GM18867 (cell line): Measurements from ENCODE around the gene SLC18A2.
"Not testable (repeated sequence)": the region's sequence is repeated elsewhere in the genome, so short reads cannot be mapped to it uniquely, and the experiment has no call there.

ENCODE experiments used
- ATAC-seq: cut with Tn5 transposase; IDR thresholded peaks from one replicate; pipeline ENCODE4 v1.9.1; 2021; ENCODE audit warnings: mild to moderate bottlenecking, moderate library complexity; ENCODE audit not compliant: unreplicated experiment

Gene SLC18A2

DNA sequence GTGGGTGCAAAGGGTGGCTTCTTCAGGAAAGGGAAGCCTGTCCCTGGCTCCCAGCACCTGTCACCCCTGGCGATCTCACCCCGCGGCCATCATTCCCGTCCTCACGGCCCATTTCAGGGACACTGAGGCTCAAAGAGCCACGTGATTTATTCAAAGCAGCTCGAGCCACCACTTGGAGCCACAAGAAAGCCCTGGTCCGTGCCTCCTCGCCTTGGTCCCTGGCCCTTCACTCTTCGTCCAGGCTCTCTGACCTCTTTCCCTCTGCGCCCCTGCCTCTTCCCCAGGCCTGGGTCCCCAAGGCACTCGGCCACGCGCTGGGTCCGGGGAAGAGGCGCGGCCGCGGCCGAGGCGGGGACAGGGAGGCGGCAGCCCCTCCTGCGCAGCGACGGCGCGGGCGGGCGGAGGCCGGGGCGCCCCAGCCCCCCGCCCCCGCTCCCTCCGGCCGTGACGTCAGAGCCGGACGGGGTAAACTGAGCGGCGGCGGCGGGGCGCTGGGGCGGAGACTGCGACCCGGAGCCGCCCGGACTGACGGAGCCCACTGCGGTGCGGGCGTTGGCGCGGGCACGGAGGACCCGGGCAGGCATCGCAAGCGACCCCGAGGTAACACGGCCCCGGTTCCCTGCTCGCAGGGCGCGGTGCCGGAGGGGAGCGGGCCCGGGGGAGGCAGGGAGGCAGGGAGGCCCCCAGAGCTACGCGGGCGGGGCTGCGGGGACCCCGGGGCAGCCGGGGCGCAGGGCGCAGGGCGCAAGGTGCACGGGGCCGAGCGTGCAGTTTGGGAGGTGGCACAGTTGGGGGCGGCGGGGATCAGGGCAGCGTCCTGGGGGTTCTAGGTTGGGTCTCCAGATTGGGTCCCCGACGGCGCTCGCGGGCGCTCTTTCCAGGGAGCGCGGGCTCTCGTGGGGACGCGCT, at the start of gene SLC18A2:
Gene SLC18A2, plus strand, starts transcription at position 494 of the 909 bp plus-strand sequence. CDS start 580 bp downstream, outside the sequence.
- no peak for ATAC-seq

DNA sequence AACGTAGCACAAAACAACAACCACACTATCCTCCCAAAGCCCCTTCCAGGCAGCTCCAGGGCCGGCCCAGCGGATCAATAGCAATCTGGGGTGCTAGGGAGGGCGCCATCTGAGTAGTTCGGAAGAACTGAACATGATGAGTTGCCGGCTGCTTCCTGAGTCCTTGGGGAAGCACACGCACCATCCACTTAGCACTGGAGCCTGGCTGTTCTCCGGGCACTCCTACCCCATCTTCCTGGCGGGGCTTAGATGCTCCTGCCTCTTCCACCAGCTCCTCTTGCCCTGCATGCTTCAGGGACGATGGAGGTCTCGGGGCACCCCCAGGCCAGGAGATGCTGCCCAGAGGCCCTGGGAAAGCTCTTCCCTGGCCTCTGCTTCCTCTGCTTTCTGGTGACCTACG, 43.7 kb upstream of the SLC18A2 start, which contains the start of gene KCNK18:
Gene KCNK18, plus strand, starts transcription at position 301 of the 400 bp plus-strand sequence. Its CDS starts 0 bp downstream, at position 301.
- no peak for ATAC-seq

DNA sequence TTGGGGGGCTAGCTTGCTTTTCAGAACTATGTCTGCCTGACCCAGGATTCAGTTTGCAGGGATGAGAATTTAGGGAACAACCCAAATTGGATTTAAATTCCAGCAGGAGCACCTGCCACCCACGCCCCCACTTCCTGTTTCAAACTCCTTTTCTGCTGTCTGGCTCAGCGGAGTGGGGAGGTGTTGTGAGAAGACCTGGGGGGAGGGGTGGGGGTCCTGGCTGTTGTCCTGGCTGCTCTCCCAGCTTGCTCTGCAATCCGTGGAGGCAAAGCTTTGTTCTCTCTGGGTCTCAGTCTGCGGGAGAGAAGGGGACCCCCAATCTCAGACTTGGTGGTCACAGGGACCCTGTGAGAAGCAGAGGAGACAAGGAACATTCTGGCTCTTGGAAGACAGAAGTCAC, 42.8 kb upstream of the SLC18A2 start:
- ATAC-seq: no peak

DNA sequence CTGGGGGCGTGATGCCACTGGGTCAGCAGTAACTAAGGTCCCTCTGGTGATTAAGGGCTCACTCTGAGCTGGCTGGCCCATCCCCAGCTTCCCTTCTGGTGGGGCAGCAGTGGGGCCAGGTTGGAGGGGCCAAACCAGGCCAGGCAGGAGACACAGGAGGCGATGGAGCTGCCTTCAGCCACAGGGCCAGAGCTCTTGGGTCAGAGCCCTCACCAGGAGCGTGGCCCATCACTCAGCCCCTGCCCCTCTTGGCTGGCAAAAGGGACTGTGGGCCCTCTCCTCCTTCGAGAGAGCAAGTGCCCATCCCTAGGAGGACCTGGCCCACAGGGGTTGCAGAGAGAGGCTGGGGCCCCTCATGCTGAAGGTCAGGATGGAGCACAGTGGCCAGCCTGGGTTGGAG, 39.1 kb upstream of the SLC18A2 start:
- no peak for ATAC-seq

DNA sequence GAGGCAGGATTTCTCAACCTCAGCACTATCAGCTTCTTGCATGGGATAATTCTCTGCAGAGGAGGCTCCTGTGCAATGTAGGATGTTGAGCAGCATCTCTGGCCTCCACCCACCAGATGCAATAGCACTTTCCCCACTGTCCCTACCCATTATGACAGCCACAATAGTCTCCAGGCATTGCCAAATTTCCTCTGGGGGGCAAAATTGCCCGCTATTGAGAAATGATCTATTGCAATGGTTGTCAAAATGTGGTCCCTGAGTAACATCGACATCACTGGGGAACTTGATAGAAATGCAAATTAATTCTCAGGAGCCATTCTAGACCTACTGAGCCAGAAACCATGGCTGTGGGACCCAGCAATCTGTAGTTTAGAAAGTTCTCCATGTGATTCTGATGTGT, 36.6 kb upstream of the SLC18A2 start:
- ATAC-seq: no peak

DNA sequence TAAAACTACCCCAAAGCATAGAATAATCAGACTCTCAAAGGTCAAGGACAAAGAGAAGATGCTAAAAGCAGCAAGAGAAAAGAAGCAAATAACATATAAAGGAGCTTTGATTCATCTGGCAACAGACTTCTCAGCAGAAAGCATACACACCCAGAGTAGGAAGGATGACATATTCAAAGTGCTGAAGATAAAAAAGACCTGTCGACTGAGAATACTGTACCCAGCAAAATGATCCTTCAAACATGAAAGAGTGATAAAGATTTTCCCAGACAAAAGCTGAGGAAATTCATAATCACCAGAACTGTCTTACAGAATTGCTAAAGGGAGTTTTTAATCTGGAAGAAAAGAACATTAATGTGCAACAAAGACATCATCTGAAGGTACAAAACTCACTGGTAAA, 28.7 kb upstream of the SLC18A2 start:
- no peak for ATAC-seq

DNA sequence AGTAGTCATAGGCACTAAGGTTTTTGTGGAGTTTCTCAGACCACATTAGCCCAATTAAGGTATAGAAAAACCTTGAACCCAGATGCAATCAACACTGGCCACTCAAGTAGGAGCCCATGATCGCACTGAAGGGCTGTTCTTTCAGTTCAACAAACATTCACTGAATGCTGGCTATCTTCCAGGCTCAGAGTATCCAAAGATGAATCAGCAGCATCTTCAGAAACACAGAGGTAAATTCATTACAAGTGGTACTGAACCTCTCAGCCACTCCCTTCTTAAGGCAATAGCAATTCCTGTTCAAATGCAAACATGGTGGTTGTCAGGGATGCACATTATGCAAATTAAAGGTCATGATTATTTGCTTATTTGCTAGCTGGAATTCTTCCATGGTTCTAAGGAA, 26.5 kb upstream of the SLC18A2 start:
- ATAC-seq: no peak

DNA sequence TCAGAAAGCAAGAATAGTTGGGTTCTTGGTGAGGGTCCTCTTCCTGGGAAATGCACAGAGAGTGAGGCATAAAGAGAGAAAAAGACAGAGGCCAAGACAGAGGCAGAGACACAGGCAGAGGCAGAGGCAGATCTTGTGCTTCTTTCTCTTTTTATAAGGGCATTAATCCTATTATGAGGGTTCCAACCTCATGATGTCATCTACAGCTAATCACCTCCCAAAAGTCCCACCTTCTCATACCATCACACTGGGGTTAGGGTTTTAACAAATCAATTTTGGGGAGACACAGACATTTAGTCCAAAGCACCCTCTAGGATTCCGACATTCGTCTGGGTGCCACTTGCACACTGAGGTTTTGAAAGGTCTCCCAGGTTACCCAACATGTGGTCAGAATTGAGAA, 25.8 kb upstream of the SLC18A2 start:
- no peak for ATAC-seq

DNA sequence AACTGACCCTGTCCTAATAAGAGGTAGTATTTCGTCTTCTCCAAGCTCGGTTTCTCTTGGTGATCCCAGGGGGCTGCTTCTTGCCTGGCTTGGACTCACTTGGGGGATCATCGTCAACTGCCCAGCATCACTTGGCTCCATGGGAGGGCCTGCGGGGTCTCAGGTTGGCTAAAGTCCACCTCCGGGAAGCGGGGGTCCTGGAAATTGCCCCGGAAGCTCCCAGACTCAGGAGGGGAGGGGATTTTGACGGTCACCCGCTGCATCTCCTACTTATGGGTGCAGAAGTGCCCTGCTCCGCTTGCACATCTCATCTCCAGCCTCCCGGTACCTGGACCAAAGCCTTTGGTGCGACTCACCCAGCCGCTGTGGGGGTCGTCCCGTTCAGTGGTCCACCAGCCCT, 24.9 kb upstream of the SLC18A2 start:
- ATAC-seq: no peak

DNA sequence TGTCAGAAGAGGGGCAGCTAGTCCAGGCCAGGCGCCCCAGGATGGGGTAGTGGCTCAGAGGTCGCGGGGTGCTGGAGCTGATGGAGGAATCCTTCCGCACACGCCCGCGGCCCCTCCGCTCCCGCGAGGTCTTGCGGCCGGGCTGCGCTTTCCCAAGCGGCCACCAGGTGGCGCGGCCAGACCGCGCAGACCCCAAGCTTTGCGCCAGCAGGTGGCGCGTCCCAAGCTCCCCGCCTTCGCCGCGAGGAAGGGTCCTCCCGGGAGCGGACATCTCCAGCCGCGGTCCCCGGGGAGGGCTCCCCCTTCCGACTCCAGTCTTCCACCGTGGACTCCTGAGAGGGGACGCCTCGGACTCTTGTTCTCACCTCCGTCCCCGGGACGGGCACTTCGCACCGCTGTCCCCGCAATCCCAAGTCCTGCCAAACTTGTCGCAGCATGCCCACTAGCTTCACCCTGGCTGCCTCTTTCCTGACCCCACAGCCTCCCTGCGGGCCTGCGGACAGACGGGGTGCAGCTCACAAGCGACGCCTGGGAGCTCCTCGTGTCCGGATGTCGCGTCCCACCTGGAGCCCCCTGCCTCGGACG, 24.2 kb upstream of the SLC18A2 start:
- peak; percentile 85 for ATAC-seq

DNA sequence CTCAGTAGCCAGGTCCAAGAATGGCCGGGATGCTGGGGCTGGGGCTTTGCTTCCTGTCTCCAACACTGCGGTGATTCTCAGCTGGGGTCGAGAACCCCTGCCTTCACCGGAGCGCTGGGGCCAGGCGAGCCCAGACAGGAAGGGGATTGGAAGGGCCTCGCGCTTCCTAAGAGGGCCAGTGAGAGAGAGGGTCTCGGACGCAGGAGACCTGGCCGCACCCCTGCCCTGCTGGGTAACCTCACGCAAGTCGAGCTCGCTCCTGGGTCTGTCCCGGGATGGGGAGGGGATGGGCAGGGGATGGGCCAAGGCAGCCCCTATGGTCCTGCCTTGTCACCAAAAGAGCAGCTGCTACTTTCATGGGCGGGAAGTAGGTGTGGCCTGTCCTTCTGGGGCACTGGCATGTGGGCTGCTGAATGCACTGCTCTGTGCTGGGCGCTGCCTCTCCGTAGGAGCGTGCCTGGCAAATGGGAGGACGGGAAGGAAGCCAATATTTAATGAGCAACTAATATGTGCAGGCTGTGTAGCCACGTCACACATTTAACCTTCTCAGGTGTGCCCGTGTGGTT, 23.6 kb upstream of the SLC18A2 start:
- ATAC-seq: no peak

DNA sequence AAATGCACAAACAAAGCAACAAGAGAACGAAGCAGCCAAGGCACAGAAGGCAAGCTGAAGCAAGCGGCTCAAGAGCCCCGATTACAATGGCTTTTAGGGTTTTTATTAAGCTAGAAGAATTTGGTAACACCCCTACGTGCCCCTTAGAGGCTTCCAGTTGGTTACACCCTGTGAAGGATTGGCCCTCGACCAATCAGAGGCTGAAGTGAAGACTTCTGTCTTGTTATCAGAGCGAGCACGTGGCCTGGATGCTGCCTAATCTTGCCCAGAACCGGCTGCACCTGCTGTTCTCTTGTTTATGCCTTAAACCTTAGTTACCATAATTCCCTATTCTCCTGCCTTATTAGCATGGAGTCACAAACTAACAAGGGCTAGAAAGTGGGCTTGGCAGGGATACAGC, 22.3 kb upstream of the SLC18A2 start:
- no peak for ATAC-seq

DNA sequence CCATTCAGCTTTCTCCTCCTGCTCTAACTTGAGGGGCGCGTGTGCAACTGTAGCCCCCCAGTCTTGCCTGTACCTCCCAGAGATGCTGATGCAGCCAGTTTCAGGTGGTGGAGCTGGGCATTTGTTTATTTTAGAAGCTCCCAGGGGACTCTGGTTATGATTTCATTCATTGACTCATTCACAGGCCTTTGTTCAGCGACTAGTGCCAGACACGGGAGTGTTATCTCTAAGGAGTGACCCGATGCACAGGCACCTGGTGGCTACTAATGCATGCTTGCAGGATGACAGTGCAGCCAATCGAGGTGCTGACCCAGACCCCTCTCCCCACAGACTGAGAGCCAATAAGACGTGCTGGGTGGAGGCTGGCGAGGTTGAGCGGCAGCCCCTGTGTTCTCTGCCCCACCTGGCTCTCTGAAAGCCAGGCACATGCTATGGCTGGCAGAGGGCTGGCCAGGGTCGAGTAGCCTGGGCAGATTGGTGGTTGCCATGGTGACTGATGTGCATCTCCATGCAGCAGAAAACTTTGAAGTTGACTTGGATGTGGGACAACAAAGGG, 19.7 kb upstream of the SLC18A2 start:
- ATAC-seq: no peak

DNA sequence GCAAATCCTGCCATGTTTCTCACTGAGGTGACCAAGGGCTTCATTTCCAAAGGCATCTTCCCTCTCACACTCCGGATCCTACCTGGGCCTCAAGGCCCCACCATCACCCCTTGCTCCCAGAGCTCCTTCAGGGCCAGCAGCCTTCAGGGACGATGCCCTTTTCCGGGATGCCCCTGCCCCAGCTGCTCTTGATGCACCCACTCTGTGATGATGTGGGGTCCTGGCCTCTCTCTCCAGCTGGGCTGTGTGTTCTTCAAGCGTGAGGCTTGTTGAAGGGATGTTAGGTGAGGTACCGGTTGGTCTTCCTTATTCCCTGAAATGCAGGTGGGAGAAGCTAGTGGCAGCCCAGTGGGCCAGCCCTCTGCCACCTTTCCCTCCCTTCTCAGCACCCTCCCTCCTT, 18.4 kb upstream of the SLC18A2 start:
- ATAC-seq: no peak

DNA sequence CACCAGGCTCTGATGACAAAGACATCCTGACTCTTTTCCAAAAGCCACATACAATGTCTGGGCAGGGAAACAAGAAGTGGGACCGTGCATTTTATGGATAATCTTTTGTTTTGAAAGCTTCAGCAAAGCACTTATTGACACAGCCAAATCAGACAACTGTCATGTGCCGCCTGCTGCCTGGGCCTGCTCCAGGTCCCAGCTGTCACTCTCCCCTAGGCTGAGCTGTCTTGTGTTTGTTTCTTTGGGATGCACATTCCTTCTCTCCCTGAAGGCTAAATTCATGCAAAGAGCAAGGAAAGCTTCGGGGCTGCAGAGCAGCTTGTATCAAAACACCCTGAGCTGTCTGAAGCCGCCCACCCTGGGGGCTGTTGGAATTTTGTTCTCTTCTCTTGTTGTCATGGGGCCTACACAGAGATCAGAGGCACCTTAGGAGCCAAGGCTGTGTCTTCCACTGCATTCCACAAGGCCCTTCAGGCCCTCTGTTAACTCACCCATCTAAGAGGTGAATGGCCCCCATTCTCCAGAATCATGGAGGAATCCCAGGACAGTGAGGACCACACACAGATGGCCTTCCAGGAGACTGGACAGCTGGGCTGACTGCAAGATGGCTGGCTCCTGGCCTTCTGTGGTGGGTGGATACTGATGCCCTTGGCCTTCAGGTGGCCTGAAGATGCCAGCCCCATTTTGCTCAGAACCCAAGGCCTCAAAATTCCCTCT, 17.8 kb upstream of the SLC18A2 start:
- ATAC-seq: no peak

DNA sequence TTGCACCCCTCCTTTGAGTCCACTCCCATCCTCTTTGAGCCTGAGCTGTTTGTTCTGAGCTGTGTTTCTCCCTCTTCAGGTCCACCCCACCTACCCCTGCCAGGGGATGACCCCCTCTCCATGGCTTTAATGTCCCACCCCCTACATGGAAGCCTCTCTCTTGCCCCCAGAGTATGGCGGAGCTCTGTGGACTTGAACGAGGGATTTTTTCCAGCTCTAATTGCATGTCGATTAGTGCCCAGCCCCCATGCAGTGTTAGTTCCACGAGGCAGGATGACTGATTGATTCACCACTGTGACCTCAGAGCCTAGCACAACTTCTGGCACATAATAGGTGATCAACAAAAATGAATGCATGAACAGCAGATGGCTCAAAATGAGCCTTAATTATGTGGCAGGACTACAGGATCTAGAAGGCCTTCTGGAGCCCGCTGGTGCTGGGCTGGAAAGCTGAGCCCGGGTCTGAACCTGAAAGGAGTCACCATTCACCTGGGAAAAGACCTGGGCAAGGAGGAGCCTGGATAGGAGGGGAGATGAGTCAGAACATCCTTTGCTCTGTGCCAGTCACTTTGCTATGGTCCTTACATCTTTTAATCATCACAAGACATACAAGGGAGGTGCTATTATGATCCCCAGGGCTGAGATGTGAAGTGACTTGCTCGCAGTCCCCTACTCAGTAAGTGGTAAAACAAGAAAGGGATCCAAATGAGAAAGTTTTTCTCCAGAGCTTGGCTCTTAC, 17.1 kb upstream of the SLC18A2 start:
- ATAC-seq: no peak

DNA sequence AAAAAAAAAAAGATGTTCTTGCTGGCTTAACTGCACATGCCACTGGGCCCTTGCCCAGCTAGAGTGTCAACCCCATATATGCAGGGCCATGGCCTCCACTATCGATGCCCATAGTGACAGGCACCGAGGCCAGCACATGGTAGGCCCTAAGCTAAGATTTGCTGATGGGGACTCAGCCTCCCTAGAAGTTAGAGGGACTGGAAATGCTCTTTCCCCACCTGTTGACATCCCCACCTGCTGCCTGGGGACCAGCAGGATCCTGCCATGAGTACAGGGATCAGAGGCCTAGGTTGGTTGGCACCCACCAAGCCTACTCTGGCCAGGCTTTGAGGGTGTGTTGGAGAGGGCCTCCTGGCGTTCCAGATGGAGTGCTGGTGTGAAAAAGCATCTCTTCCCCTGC, 16.0 kb upstream of the SLC18A2 start:
- ATAC-seq: no peak

DNA sequence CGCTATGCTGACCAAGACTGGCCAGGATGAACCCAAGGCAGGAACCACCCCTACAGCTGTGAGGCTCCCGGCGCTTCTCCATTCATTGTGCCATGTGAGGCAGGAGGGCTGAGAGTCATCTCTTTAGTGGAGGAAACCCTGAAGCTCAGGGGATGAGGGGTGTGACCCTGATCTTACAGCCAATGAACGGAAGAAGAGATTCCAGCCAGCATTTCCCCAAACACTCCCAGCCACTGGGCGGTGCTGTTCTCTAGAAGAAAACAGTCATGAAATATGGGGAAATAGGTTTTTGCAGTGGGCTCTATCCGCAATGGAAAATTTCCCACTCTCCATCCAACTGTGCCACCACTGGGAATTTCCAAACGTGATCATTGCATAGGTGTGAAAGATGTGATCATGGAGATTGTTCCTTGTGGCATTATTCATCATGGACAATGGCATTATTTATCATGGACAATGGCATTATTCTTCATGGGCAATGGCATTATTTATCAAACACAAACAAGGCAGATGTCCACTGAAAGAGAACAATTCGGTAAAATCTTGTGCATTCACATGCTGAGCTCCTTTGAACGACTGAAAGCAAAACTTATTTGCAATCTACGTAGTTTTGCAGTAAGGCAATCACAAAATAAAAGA, 14.0 kb upstream of the SLC18A2 start:
- peak; percentile 44 for ATAC-seq

DNA sequence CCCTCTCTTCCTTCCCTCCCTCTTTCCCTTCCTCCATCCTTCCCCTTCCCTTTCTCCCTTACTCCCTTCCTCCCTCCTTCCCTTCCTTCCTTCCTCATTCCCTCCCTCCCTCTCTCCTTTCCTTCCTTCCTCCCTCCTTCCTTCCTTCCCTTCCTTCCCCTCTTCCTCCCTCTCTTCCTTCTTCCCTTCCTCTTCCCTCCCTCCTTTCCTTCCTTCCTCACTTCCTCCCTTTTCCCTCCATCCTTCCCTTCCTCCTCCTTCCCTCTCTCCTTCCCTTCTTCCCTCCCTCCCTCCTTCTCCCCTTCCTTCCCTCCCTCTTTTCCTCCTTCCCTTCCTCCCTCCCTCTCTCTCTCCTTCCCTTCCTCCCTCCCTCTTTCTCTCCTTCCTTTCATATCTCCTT, 12.7 kb upstream of the SLC18A2 start:
- no peak for ATAC-seq

DNA sequence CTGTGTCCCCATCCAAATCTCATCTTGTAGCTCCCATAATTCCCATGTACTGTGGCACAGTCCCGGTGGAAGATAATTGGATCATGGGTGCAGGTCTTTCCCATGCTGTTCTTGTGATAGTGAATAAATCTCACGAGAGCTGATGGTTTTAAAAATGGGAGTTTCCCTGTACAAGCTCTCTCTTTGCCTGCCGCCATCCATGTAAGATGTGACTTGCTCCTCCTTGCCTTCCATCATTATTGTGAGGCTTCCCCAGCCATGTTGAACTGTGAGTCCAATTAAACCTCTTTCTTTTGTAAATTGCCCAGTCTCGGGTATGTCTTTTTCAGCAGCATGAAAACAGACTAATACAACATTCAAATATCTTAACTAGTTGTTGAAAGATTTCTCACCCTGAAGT, 10.8 kb upstream of the SLC18A2 start:
- ATAC-seq: not testable (repeated sequence)
